GM12878 (cell line): ENCODE results near the gene PVALEF. TPM values are rescaled to one million over a fixed set of nuclear protein-coding genes. Genes with fewer than 3 reads are reported as not detected.

Source experiments
- ATAC-seq: fragments of 200-7000 bp; cut with Tn5 transposase; 3 replicates; pipeline ENCODE4 v1.9.1; 2020; ENCODE audit warnings: mild to moderate bottlenecking, moderate library complexity
- BruUV-seq: library from RNA; stranded (reverse); fragments of 400-500 nt; replicated peaks from 2 replicates; lab custom pipeline; 2021; lab: Mats Ljungman, UMichigan
- CTCF ChIA-PET: fragments of 300-600 bp; sonication (Branson Sonifier 250); formaldehyde crosslinking; extraction: SDS; loops from one replicate; lab custom pipeline; 2021; ENCODE audit warnings: inconsistent platforms; lab: Yijun Ruan, JAX
- POLR2A ChIA-PET: fragments of 350-600 bp; formaldehyde crosslinking; extraction: SDS; loops from one replicate; lab custom pipeline; 2021; ENCODE audit warnings: inconsistent platforms; lab: Charles Lee
- RAD21 ChIA-PET: fragments of 300-600 bp; sonication (Branson Sonifier 250); formaldehyde crosslinking; loops from one replicate; lab custom pipeline; 2023; ENCODE audit warnings: antibody characterized with exemption; ENCODE audit not compliant: unreplicated experiment; lab: Charles Lee
- SMC1A ChIA-PET: fragments of 300-600 bp; sonication (Branson Sonifier 250); formaldehyde crosslinking; loops from one replicate; lab custom pipeline; 2023; ENCODE audit not compliant: unreplicated experiment, uncharacterized antibody; lab: Charles Lee
- DNase-seq: peaks from one replicate; pipeline ENCODE4 v3.0.0-alpha.2; 2011; ENCODE audit warnings: low read depth, low spot score
- FAIRE-seq: peaks from 3 replicates; lab custom pipeline; 2011; peaks lifted over from hg19 to GRCh38; lab: Jason Lieb, UNC
- H2AFZ ChIP-seq: 2 replicates; pipeline ENCODE4 v1.6.0; 2011; ENCODE audit warnings: low read depth, low read length, control low read depth; ENCODE audit not compliant: control insufficient read depth
- H3K27ac ChIP-seq: 2 replicates; pipeline ENCODE4 v1.5.1; 2011; ENCODE audit warnings: control low read depth; ENCODE audit not compliant: control insufficient read depth, insufficient read depth
- H3K27me3 ChIP-seq, 2 experiments: replicated peaks in 1 of 2; 2 replicates each; pipeline versions ENCODE4 v1.6.0 to v1.6.1; 2011; ENCODE audit warnings: low read length in 1 of 2; ENCODE audit not compliant: control insufficient read depth in 2 of 2, insufficient read depth in 2 of 2
- H3K36me3 ChIP-seq, 2 experiments: 2 replicates each; pipeline ENCODE4 v1.5.1; 2011; ENCODE audit warnings: low read length in 1 of 2; ENCODE audit not compliant: control insufficient read depth in 2 of 2, insufficient read depth in 2 of 2
- H3K4me1 ChIP-seq: 2 replicates; pipeline ENCODE4 v1.6.1; 2011; ENCODE audit warnings: mild to moderate bottlenecking, low read length, moderate library complexity, mixed read lengths; ENCODE audit not compliant: control insufficient read depth, insufficient read depth
- H3K4me2 ChIP-seq: 2 replicates; pipeline ENCODE4 v1.6.0; 2011; ENCODE audit warnings: control low read depth; ENCODE audit not compliant: control insufficient read depth, insufficient read depth
- H3K4me3 ChIP-seq: fragments of 200-600 bp; sonication (generic); 2 replicates; pipeline ENCODE4 v1.5.1; 2016
- H3K79me2 ChIP-seq: 2 replicates; pipeline ENCODE4 v1.6.0; 2011; ENCODE audit warnings: low read length; ENCODE audit not compliant: control insufficient read depth, insufficient read depth
- H3K9ac ChIP-seq: 2 replicates; pipeline ENCODE4 v1.8.0; 2011; ENCODE audit warnings: low read length, control low read depth, mixed read lengths; ENCODE audit not compliant: control insufficient read depth, insufficient read depth
- H3K9me3 ChIP-seq: replicated peaks from 3 replicates; pipeline ENCODE4 v1.5.1; 2011; ENCODE audit warnings: mild to moderate bottlenecking, low read length; ENCODE audit not compliant: control insufficient read depth, insufficient read depth
- H4K20me1 ChIP-seq: 2 replicates; pipeline ENCODE4 v1.6.0; 2011; ENCODE audit not compliant: control insufficient read depth, insufficient read depth
- HSF1 ChIP-seq: fragments of 150-350 bp; IDR thresholded peaks from 2 replicates; pipeline ENCODE4 v1.6.1; 2014; ENCODE audit warnings: mild to moderate bottlenecking, low read depth, low read length
- IKZF2 ChIP-seq, 2 experiments: fragments of 450-650 bp; IDR thresholded peaks; 2 replicates each; pipeline ENCODE4 v1.6.1; 2017; ENCODE audit warnings: mild to moderate bottlenecking in 2 of 2, moderate library complexity in 2 of 2
- NBN ChIP-seq: fragments of 450-650 bp; IDR thresholded peaks from 2 replicates; pipeline ENCODE4 v1.6.1; 2016
- POU2F2 ChIP-seq: IDR thresholded peaks from 3 replicates; pipeline ENCODE4 v1.6.1; 2011; ENCODE audit warnings: low read depth, mild to moderate bottlenecking, low read length, borderline replicate concordance
- RELA ChIP-seq: fragments of 450-650 bp; IDR thresholded peaks from 2 replicates; pipeline ENCODE4 v1.8.0; 2014; ENCODE audit warnings: borderline replicate concordance; ENCODE audit not compliant: partially characterized antibody
- TCF12 ChIP-seq: IDR thresholded peaks from 2 replicates; pipeline ENCODE4 v1.6.1; 2011; ENCODE audit warnings: low read depth, mild to moderate bottlenecking, low read length
- YY1 ChIP-seq: IDR thresholded peaks from 2 replicates; pipeline ENCODE4 v1.6.1; 2011; ENCODE audit warnings: low read depth, mild to moderate bottlenecking, low read length
- ZBTB40 ChIP-seq: fragments of 450-650 bp; IDR thresholded peaks from 2 replicates; pipeline ENCODE4 v1.6.1; 2016; ENCODE audit warnings: mild to moderate bottlenecking, moderate library complexity, borderline replicate concordance
- ZNF217 ChIP-seq: fragments of 450-650 bp; IDR thresholded peaks from 2 replicates; pipeline ENCODE4 v1.6.1; 2017; ENCODE audit warnings: antibody characterized with exemption, mild to moderate bottlenecking
- WGBS: methylation state at CpG from one replicate; pipeline ENCODE4 v1.1.6; 2016; ENCODE audit warnings: low lambda C conversion rate; ENCODE audit not compliant: insufficient replicate concordance, insufficient coverage; ENCODE audit errors: missing lambda C conversion rate; 5-methylcytosine and 5-hydroxymethylcytosine counted together
- in situ Hi-C: fragments of 300-500 bp; cut with MboI; formaldehyde crosslinking; loops from 9 replicates; pipeline ENCODE4 v1.14.3; 2018; ENCODE audit warnings: mixed read lengths
- intact Hi-C: fragments of 100-400 bp; cut with micrococcal nuclease; formaldehyde crosslinking; loops from one replicate; pipeline ENCODE4 v1.14.2; 2022; ENCODE audit not compliant: unreplicated experiment
- polyA plus RNA-seq, 11 experiments: library from polyadenylated mRNA; depleted of rRNA in 4 of 11; unstranded in 6 of 11; stranded (reverse) in 5 of 11; fragments of >200 nt; fragmentation: Nextera tagmentation in 4 of 11; fragmentation: Illumina TruSeq in 1 of 11; extraction: Ambion mirVana in 4 of 11; extraction: Trizol in 1 of 11; gene quantifications; 1 replicate in 1 of 11; 2 replicates in 10 of 11; pipeline versions ENCODE4 v1.2.1 to v1.2.3, GENCODE V29; 2011 to 2016; ENCODE audit warnings: inconsistent platforms in 2 of 11, missing spikeins in 2 of 11, low read depth in 1 of 11
- total RNA-seq, 4 experiments: library from RNA; depleted of rRNA in 3 of 4; stranded (reverse); fragments of >200 nt in 3 of 4; fragmentation: Illumina TruSeq in 1 of 4; extraction: Trizol in 1 of 4; gene quantifications; 2 replicates each; pipeline versions ENCODE4 v1.2.1 to v1.2.3, GENCODE V29; 2013 to 2021

The PVALEF gene
- total and polyA plus RNA-seq, 10 of the 15 experiments (the other 5 are each of a cell fraction or from before 2014, with no cell fraction given): not detected

- SMC1A ChIA-PET: no interaction called here
- WGBS: 84% methylated on average over 27 of the region's 27 CpGs
- no TSS peak for BruUV-seq
- POLR2A ChIA-PET: no interaction called here
- RAD21 ChIA-PET: no interaction called here
- no peak for TF ChIP-seq ZNF217
- no peak for TF ChIP-seq RELA
- no peak for TF ChIP-seq HSF1
- FAIRE-seq (no peak), DNase-seq (no peak), ATAC-seq (no peak)
- peaks cover 3% of the 10 kb centered on the region; the same call in 1 of the 2 replicates for H3K4me1 ChIP-seq
- no peaks in the 10 kb centered on the region for H3K9me3 ChIP-seq
- no peaks in the 10 kb centered on the region for H3K27me3 ChIP-seq
- in situ Hi-C loops: no loop called here
- H3K4me3 ChIP-seq: no peak overlapping the region
- no peaks in the 10 kb centered on the region for H3K79me2 ChIP-seq
- CTCF ChIA-PET: no interaction called here
- H3K9ac ChIP-seq: no peak overlapping the region
- H4K20me1 ChIP-seq: no peaks in the 10 kb centered on the region
- intact Hi-C loops: no loop called here
- no peak overlapping the region for H2AFZ ChIP-seq
- no peak overlapping the region for H3K4me2 ChIP-seq
- H3K27ac ChIP-seq: no peak overlapping the region
- no peaks in the 10 kb centered on the region; a peak in 2 of 4 replicates for H3K36me3 ChIP-seq
These were observed 24.6 kb downstream of the PVALEF start for GRCh38 chr17:81189670-81190530.

- Histone ChIP-seq H2AFZ (no peak overlapping the region), H3K9ac (no peak overlapping the region), H3K79me2 (no peaks in the 10 kb centered on the region), H3K27me3 (no peaks in the 10 kb centered on the region), H3K27ac (no peak overlapping the region), H3K9me3 (no peaks in the 10 kb centered on the region), H3K4me3 (no peak overlapping the region), H3K4me2 (no peak overlapping the region), H3K4me1 (peaks cover 3% of the 10 kb centered on the region; the same call in 1 of the 2 replicates), H4K20me1 (no peaks in the 10 kb centered on the region), H3K36me3 (peaks cover 0 to 1% of the 10 kb centered on the region in 2 experiments; a peak in 2 of 4 replicates)
- 77% methylated on average over 20 of the region's 28 CpGs for WGBS
- RAD21 ChIA-PET: interaction anchor here (0.5 kb wide), 1 partner anchor 21 kb away, joined by 3 read pairs; no protein-coding TSS in a partner anchor
- POLR2A ChIA-PET: no interaction called here
- in situ Hi-C loops: no loop called here
- no peak for FAIRE-seq
- SMC1A ChIA-PET: no interaction called here
- no TSS peak for BruUV-seq
- CTCF ChIA-PET: no interaction called here
- no peak for ATAC-seq
- no peak for DNase-seq
- intact Hi-C loops: no loop called here
- TF ChIP-seq NBN: no peak
- no peak for TF ChIP-seq POU2F2
- TF ChIP-seq TCF12: no peak
- TF ChIP-seq YY1: no peak
- no peak for TF ChIP-seq IKZF2 (IDR thresholded peaks at IDR 0.05)
- TF ChIP-seq ZBTB40: no peak
These were observed 25.3 kb downstream of the PVALEF start for GRCh38 chr17:81190591-81190990.
